D341Med (cell line): ENCODE measurements around the gene DGKG.

Experiments used
- DNase-seq: peaks from one replicate; pipeline ENCODE4 v3.0.0; 2012; ENCODE audit warnings: low spot score

DGKG gene

GRCh38 chr3:186273586-186273985 is 88.4 kb downstream of the DGKG start:
- DNase-seq, result no peak

- DNase-seq, result no peak
Measured at GRCh38 chr3:186270701-186271100, 91.3 kb downstream of the DGKG start.

- no peak for DNase-seq
Measured at GRCh38 chr3:186268616-186269448, 93.2 kb downstream of the DGKG start.

GRCh38 chr3:186267758-186268157 is 94.3 kb downstream of the DGKG start:
- no peak for DNase-seq

DNA sequence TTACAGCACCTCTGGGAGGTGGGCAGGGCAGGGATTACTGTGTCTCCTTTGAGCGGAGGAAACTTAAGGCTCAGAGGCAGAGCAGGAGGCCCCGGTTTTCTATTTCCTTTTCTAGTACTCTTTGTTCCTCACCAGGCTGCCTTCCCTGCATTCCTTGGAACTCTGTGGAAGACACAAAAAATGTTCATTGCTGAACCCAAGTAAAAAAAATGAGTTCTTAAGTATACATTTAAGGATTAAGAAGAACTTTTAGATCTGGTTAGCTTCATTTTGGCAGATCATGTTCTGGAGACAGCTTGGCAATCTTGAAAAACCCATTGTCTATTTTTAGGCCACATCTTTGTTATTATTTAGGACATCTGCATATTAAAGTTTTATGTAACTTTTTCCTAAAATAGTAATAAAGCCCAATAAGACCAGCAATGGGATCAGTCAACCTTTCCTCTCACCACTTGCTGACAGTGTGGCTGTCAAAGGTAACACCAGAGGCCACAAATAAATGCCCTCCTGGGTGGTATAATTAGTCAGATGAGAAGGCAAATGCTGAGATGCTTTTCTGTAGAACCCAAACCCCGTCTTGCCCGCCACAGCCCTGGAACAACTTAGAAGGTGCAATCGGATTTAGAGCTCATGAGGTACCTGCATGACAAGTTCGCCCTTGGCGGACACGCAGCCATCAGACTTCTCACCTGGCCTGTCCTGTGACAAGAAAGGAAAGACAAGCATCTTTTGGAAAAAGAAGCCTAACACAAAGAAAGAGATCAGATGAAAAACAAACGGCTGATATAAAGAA is 97.2 kb downstream of the DGKG start:
- DNase-seq, result no peak

DNA sequence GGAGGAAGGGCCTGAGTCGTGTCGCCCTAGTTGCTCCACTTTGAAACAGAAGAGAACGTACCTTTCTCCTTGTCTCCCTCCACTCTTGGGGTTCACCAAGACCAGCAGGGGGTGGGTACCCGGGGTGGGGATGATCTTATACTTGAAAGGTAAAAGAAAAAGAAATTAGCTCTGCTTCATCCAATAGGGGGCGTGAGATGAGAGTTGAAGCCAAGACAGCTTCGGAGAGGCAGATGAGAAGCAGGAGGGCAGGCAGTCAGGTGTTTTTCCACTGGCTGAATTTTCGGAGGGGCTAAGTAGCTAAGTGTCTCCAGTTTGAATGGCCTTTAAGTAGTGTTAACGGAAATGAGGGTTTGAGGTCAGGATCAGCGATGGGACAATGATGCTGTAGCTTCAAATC is 100.4 kb downstream of the DGKG start:
- DNase-seq, result no peak

DNA sequence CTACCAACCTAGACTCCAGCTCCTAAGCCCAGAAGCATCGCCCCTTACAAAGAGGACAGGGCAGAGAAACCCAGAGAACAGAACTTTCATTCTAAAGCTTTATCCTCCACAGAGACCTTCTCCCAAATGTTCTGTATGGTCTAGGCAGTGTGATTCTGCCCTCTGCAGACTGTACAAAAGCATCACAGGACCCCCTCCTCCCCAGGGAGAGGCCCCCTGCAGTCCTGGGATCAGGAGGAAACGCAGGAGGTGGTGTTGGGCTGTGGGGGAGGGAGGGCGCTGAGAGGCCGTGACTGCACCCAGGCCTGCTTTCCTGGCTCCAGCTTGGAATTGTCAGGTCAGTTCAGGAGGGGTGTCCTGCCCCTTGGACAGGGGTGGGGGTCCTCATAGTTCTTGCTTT is 101.3 kb downstream of the DGKG start:
- no peak for DNase-seq

GRCh38 chr3:186259612-186260383 is 102.2 kb downstream of the DGKG start:
- peak; percentile 81 for DNase-seq

DNA sequence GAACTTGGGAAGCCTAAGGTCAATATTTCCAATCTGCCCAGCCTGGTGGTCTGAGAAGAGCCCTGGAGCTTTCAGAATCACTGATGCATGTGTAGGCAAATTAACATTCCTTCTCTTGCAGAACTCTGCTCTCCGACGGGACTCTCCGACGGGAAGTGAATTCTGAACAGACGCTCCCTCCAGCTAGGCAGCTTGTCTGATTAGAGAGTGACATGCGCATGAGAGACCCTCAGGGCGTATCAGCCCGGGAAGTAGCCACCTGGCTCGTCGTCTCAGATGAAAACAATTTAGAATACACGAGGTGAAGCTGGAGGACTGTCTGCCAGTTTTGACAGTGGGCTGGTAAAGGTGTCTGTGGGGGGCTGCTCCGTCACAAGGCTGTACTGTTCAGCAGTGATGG is 103.1 kb downstream of the DGKG start:
- no peak for DNase-seq

GRCh38 chr3:186257866-186258265 is 104.2 kb downstream of the DGKG start:
- no peak for DNase-seq

GRCh38 chr3:186255703-186256331 is 106.2 kb downstream of the DGKG start:
- DNase-seq, result no peak

- DNase-seq, result no peak
Measured at GRCh38 chr3:186254676-186255650, 107.1 kb downstream of the DGKG start.

DNA sequence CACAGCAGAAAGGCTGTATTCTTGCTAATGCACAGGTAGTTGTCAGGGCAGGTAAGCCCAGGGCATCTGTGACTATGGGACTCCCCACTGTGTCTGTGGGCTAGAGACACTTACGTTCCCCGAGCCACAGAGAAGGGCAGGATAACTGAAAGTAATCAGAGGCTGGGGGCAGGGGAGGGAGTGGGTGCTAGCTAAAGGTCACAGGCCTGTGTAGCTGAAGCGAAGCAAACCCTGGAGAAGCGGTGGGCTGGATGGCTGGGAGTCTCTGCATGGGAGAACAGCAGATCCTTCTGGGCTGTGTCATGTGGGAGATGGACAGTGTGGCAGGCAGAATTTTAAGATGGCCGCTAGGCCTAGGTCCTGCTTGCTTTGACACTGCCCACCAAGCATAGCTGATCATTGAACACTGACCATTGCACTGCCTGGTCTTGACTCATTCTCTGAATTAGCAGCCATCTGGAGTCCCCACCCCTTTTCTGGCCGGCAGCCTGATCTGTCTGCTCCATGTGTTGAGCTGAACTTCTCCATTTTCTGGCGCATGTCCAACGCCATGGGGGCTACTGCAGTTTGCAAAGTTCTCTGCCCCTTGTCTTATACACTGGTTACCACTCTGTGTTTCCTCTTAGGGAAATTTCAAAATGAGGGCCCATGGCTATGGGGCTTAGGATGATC is 110.0 kb downstream of the DGKG start:
- no peak for DNase-seq

DNA sequence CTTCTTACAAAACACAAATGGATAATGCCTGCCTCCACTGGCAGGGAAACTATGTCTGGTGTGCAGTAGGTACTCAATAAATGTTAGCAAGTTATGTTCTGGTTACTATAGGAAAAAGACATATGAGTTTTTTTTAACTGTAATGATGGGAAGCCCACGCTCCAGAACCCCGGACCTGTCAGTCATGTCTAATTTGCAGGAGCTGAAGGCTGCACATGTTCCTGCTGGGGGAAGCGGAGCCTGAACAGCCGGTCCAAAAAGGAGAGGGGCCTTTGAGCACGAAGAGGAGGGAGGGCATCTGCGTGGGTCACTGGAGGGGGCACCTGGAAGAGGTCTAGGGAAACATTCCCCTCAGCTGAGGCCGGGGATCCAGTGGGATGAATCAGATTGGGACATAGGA is 113.2 kb downstream of the DGKG start:
- no peak for DNase-seq

GRCh38 chr3:186247821-186248814 is 113.9 kb downstream of the DGKG start:
- no peak for DNase-seq

- no peak for DNase-seq
Measured at GRCh38 chr3:186246941-186247340, 115.1 kb downstream of the DGKG start.

DNA sequence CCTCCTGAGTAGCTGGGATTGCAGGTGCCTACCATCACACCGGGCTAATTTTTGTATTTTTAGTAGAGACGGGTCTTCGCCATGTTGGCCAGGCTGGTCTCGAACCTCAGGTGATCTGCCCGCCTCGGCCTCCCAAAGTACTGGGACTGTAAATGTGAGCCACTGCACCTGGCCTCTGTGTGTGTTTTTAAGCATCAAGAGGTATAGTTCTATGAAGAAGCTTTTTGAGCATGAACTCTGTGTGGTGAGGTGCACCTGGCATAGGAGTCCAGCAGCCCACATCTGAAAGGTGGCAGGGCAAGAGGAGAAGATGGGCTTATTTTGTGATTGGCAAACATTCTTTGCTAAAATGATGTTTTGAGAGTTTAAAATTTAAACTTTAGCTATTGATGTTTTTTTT is 118.0 kb downstream of the DGKG start:
- DNase-seq, result no peak

GRCh38 chr3:186241910-186242821 is 119.9 kb downstream of the DGKG start:
- no peak for DNase-seq
